Measurements from ENCODE around the gene PLEKHH3. TPM values are rescaled to one million over a fixed set of nuclear protein-coding genes. Genes with fewer than 3 reads are reported as not detected.

Gene PLEKHH3
- total RNA-seq, 1 experiment from 2014 or later: 21.4 TPM

DNA sequence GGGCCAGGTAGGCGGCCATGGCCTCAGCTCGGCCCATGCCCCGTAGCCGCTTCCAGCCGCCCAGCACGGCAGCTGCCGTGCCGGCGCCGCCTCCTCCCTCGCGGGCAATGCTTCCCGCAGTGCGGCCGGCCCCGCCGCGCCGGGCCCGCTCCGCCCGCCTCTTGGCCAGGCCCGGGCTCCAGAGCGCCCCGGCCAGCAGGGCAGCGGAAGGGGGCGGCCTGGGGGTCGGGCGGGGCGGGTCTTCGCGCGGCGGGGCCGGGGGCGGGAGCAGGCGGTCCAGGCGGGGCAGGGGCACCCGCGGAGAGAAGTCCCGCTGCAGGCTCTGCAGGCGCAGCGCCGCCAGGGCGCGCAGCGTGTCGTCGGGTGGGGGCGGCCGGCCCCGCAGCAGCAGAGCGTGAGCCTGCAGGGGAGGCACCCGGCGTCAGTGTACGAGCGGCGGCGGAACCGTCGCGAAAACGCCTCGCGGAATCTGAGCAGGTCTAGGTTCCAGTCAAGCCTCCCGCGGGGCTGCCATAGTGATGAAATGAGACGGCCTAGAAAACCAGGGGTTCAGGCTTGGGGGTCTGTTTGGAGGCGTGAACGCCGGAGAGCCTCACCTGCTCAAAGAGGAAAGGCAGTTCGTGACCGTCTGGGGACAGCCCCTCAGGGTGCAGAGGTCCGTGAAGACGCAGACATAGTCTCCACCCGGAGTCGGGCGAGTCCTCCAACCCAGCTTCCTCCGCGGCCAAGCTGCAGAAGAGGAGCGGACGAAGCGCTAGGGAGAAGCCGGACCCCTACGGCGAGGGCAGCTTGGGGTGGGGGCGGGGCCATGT is 6.6 kb downstream of the PLEKHH3 start:
- Histone ChIP-seq H2AK5ac (ENCODE audit: insufficient read length, low read length) (no peak overlapping the region), H3K4me2 (ENCODE audit: insufficient read depth, insufficient read length, low read length) (peak overlapping the region; percentile 62), H3K4ac (ENCODE audit: low read depth, low read length) (no peak overlapping the region), H2BK12ac (ENCODE audit: insufficient read length, low read depth, low read length) (no peak overlapping the region), H2BK5ac (ENCODE audit: insufficient read length, low read length) (no peak overlapping the region), H3K56ac (ENCODE audit: insufficient read length, low read depth, low read length) (no peak overlapping the region), H3K4me1 (ENCODE audit: insufficient read depth, low read length) (peaks cover 4% of the 10 kb centered on the region; the same call in 1 of the 2 replicates), H3K14ac (ENCODE audit: insufficient read depth, low read length) (peak overlapping the region; percentile 61; the same call in 1 of the 2 replicates), H4K8ac (replicated peaks; ENCODE audit: insufficient read length, low read depth, low read length) (no peak overlapping the region), H4K20me1 (ENCODE audit: control insufficient read depth, insufficient read depth, insufficient read length) (no peaks in the 10 kb centered on the region), H3K79me1 (ENCODE audit: insufficient read depth, low read depth, low read length, poor library complexity, severe bottlenecking) (no peaks in the 10 kb centered on the region), H2BK120ac (ENCODE audit: low read depth, low read length, poor library complexity, severe bottlenecking) (no peak overlapping the region), H3T11ph (ENCODE audit: low read length) (no peak overlapping the region), H4K5ac (ENCODE audit: insufficient read length, low read depth, low read length) (no peak overlapping the region), H4K91ac (ENCODE audit: insufficient read length, low read depth, low read length) (no peak overlapping the region), H3K27me3 (ENCODE audit: insufficient read depth, low read length) (no peaks in the 10 kb centered on the region), H3K23ac (ENCODE audit: insufficient read length, low read depth, low read length) (no peak overlapping the region), H2AFZ (ENCODE audit: low read length) (no peak overlapping the region), H3K23me2 (ENCODE audit: insufficient read length, low read depth, low read length, poor library complexity, severe bottlenecking) (peaks cover 17% of the 10 kb centered on the region), H3K9me3 (ENCODE audit: control insufficient read depth, low read depth, low read length) (no peaks in the 10 kb centered on the region), H3K27ac (ENCODE audit: insufficient read length, low read depth, low read length) (no peak overlapping the region), H3K79me2 (ENCODE audit: insufficient read depth, low read length) (no peaks in the 10 kb centered on the region), H2BK20ac (ENCODE audit: low read depth, low read length, poor library complexity, severe bottlenecking) (no peak overlapping the region), H2BK15ac (ENCODE audit: low read depth, low read length) (no peak overlapping the region), H3K9ac (ENCODE audit: extremely low read depth, insufficient read length, low read length) (no peak overlapping the region), H3K18ac (ENCODE audit: insufficient read length, low read depth, low read length) (no peak overlapping the region)
- Mint-ChIP-seq H3K4me3 (peak overlapping the region; percentile 68 to 72), H3K4me1 (peaks cover 28 to 44% of the 10 kb centered on the region in 2 experiments), H3K27ac (peak overlapping the region in 1 of 3 experiments; percentile 85; a peak in 3 of 7 replicates), H3K36me3 (ENCODE audit: insufficient read depth in 1 of 3, low read depth in 3 of 3) (peaks cover 27 to 59% (median 49%) of the 10 kb centered on the region in 3 experiments), H3K9me3 (no peaks in the 10 kb centered on the region), H3K27me3 (ENCODE audit: low read depth) (peaks cover 4% of the 10 kb centered on the region; the same call in 1 of the 2 replicates)
- no peak for DNase-seq
- WGBS (ENCODE audit: extremely low coverage, insufficient read length, low lambda C conversion rate): no CpG with 5 or more reads among the region's 87 CpGs
- peak; percentile 19; the same call in 1 of the 3 replicates for TF ChIP-seq CTCF (conservative IDR thresholded peaks at IDR 0.05)
